HUES48 (cell line): ENCODE data around the gene TUB.

ENCODE experiments used
- H3K27ac ChIP-seq: one replicate; pipeline ENCODE4 v1.7.0; 2013; ENCODE audit warnings: low read depth, low read length, inconsistent platforms
- H3K27me3 ChIP-seq: 2 replicates; pipeline ENCODE4 v1.6.1; 2013; ENCODE audit warnings: mild to moderate bottlenecking, low read length; ENCODE audit not compliant: control insufficient read depth, insufficient read depth
- H3K36me3 ChIP-seq: 2 replicates; pipeline ENCODE4 v1.6.1; 2013; ENCODE audit warnings: low read length; ENCODE audit not compliant: control insufficient read depth, insufficient read depth
- H3K4me1 ChIP-seq: 2 replicates; pipeline ENCODE4 v1.6.1; 2013; ENCODE audit warnings: mild to moderate bottlenecking, low read length; ENCODE audit not compliant: control insufficient read depth, insufficient read depth
- H3K4me3 ChIP-seq: 2 replicates; pipeline ENCODE4 v1.5.1; 2013; ENCODE audit warnings: mild to moderate bottlenecking, low read depth, low read length
- H3K9ac ChIP-seq: 2 replicates; pipeline ENCODE4 v1.6.1; 2013; ENCODE audit warnings: mild to moderate bottlenecking, low read depth, low read length, moderate library complexity
- H3K9me3 ChIP-seq: 2 replicates; pipeline ENCODE4 v1.6.1; 2013; ENCODE audit warnings: low read length; ENCODE audit not compliant: control insufficient read depth, insufficient read depth

Gene TUB

DNA sequence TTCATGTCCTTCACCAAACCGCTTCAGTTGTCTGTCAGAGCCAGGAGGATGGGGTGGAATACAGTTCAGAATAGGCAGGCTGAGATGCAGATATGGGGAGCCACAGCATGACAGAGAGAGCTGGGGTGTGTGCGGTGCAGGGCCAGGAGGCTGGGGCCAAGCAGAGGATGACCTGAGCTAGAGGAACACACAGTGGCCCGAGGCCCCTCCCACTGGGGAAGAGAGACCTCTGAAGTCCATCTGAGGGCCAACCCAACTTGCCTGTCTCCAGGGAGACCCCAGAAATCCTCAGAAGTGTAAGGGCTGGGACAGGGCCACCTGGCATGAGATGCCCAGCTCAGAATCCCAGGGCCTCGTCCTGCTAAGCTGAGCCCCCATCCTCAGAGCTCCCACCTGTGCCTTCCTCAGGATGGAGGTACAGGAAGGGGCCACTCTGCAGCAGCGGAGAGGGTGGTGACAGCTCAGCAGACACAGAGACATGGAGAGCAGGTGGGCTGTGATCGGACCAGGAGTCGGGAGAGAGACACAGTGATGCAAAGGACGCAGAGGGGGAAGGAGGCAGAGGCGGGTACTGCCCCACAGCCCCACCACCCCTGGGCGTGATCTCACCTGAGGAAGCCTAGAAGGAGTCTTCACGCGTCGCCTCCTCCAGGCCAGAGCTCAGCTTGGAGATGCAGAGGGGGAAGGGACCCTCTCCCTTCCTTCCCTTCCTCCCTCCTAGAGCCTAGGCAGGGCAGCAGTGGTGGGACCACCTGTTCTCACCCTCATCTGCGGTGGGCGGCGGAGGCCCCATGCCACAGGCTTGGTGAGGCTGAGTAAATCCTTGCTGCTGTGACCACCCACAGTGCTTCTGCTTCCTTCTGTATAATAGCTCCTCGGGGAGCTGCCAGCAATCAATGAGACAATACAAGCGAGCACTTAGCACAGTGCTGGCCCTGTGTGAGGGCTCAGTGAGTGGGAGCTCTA, 9.1 kb upstream of the TUB start:
- H3K4me1 ChIP-seq: peaks cover 25% of the 10 kb centered on the region

DNA sequence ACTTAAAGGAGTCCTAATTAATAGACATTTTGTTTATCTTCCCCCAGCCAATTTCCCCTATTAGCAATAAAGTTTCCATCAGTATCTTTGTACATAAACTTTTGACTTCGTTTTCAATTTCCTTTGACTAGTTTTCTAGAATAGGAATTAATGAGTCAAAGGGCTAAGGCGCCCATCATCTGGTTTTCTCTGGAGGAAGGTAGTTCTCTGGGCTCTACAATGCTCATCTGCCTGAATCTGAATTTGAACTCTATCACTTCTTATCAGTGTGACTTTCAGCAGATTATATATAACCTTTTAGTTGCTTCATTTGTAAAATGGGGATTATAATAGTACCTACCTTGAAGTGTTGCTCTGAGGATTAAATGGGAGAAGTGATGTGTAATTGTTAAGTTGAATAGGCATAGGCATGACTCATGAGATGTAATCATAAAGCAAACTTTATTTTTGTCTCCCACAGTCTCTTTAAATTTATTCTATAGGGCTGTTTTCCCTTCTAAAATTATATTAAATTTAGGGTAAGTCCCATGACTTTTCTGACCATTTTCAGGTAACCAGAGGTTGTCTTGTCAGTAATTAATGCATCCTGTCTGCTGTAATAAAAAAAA, 5.8 kb upstream of the TUB start:
- H3K27me3 ChIP-seq: peaks cover 20% of the 10 kb centered on the region
- H3K9ac ChIP-seq: no peak overlapping the region
- H3K9me3 ChIP-seq: no peaks in the 10 kb centered on the region
- no peaks in the 10 kb centered on the region for H3K36me3 ChIP-seq
- no peak overlapping the region for H3K4me3 ChIP-seq
- no peak overlapping the region for H3K27ac ChIP-seq
- peaks cover 25% of the 10 kb centered on the region for H3K4me1 ChIP-seq

More for the DNA sequence above, 9.1 kb upstream of the TUB start:
- peaks cover 2% of the 10 kb centered on the region; the same call in 1 of the 2 replicates for H3K27me3 ChIP-seq
- no peak overlapping the region for H3K9ac ChIP-seq
- H3K9me3 ChIP-seq: no peaks in the 10 kb centered on the region
- no peak overlapping the region for H3K27ac ChIP-seq
- no peaks in the 10 kb centered on the region for H3K36me3 ChIP-seq
- H3K4me3 ChIP-seq: no peak overlapping the region

DNA sequence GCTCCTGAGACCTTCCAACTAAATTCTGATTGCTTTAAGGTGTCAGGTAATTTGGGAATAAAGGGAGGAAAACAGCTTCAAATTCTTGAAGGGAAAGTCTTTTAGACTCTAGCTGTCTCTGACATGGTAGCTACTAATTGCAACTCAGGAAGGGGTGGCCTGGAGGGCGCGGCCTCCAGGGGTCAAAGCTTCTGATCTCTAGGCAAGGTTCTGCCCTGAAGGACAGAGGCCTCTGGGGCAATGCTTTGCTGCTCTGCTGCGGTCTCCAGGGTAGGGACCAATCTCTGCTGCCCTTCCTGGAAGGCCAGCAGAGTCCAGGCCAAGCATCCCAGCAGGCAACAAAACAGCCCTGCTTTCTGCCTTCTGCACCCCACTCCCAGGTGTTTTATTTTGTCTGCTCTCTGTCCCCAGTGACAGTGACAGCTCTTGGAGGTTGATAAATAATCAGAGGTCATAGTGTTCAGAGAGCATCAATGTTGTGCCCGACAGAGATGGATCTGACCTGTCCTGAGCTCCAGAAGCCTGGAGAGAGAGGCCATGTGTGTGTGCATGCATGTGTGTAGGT, 1.8 kb upstream of the TUB start:
- Histone ChIP-seq H3K36me3 (no peaks in the 10 kb centered on the region), H3K4me1 (peaks cover 13% of the 10 kb centered on the region), H3K9ac (no peak overlapping the region), H3K4me3 (no peak overlapping the region), H3K9me3 (no peaks in the 10 kb centered on the region), H3K27me3 (peaks cover 35% of the 10 kb centered on the region), H3K27ac (no peak overlapping the region)

DNA sequence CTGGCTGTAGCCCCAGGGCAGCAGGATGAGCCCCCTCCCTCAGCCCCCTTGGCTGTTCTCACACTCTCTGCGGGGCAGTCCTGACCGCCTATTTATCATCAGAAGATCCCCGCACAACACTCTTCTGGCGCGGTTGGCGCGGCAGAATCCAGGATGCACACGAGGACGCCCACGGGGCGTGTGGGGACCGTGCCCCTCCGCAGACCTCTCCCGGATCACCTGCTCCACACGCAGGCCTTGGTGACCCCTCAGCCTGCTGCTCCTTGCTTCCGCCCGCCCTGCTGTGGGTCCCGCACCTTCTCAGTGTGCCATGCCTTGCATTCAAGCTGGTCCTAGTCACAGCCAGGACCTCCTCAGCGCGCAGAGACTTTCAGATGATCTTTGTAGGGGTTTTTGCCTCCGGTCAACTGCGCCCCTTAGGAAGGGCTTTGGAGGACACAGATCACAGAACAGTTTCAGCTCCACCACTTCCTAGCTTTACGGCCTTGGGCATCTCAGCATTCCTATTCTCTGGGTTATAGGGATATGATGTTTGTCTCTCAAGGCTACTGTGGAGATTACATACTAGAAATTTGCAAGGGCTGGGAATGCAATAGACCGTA, 841 bp upstream of the TUB start:
- Histone ChIP-seq H3K4me3 (peak overlapping the region; percentile 71), H3K4me1 (peaks cover 23% of the 10 kb centered on the region), H3K36me3 (no peaks in the 10 kb centered on the region), H3K27me3 (peaks cover 35% of the 10 kb centered on the region), H3K9ac (no peak overlapping the region), H3K9me3 (no peaks in the 10 kb centered on the region), H3K27ac (no peak overlapping the region)

DNA sequence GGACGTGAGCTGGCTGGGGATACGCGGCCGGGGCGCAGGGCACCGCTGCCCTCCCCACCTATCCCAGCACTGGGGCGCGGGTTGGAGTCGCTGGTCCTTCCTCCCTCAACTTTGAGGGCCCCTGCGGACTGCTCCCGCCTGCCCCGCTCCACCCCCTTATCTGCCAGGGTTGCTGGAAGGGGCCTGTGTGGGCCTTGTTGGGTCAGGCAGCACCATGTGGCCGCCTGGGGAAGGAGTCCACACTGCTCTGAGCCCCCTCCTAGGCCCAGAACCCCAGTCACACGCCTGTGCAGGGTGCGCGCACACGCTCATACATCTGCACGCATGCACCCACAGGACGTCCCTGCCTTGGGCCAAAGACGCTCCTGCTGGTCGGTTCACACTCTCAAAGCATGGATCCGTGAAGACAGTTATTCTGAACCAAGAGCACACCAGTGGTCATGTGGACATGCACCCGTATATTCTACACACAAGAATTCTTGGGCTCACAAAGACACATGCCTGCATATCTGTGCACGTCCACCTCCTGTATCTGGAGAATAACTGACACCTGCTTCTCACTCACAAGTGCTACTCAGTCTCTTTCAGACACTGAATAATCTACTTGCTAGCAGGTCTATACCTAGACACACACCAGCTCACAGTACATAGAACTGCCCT, 710 bp downstream of the TUB start:
- Histone ChIP-seq H3K4me1 (peaks cover 35% of the 10 kb centered on the region), H3K9me3 (no peaks in the 10 kb centered on the region), H3K27me3 (peaks cover 33% of the 10 kb centered on the region), H3K9ac (no peak overlapping the region), H3K4me3 (peak overlapping the region; percentile 71), H3K36me3 (no peaks in the 10 kb centered on the region), H3K27ac (no peak overlapping the region)

DNA sequence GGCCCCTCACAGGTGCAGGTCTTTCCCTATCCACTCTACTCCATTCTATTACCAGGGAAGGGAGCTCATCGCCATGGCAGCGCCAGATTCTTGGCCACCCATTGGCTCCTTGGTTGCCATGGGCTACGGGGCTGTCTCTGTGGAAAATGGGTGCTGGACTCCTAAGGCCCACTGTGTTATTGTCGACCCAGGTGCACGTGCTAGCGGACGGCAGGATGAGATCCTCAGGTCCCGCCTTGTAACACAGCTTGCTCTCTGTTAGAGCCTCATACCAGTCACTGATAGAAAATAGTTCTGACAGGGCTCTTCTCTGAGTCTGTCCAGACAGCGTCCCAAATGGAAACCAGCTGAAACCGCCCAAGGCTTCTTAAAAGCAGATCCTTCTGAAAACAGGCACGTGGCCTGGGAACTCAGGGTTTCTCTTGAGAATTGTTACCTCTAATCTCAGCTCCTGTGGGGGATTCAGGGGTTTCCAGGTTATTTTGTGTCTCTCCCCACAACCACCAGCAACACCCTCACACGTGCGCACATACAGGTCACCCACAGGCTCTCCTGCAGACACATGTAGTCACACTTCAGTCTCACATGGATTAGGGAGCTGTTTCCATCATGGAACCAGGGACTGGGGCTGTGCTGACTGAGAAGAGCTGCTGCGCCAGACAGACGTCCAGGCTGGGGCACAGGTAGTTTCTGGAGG, 1.5 kb downstream of the TUB start:
- Histone ChIP-seq H3K27ac (no peak overlapping the region), H3K4me1 (peaks cover 39% of the 10 kb centered on the region), H3K36me3 (no peaks in the 10 kb centered on the region), H3K4me3 (no peak overlapping the region), H3K9ac (no peak overlapping the region), H3K27me3 (peaks cover 33% of the 10 kb centered on the region), H3K9me3 (no peaks in the 10 kb centered on the region)

DNA sequence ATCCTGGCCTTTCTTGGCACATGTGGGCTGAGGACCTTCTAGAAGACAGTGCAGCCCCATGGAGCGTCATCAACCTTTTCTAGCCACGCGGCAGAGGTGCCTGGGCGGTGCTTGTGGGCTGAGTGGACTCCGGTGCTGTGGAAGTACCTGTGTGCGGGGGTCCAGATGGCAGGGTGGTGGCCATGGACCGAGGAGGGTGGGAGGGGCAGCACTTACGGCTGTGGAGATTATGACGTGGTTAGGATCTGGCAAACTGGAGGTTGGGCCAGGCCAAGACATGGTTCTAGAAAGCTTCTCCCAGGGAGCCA, 2.0 kb downstream of the TUB start:
- peaks cover 39% of the 10 kb centered on the region for H3K4me1 ChIP-seq
- H3K9me3 ChIP-seq: no peaks in the 10 kb centered on the region
- no peak overlapping the region for H3K27ac ChIP-seq
- no peak overlapping the region for H3K9ac ChIP-seq
- no peaks in the 10 kb centered on the region for H3K36me3 ChIP-seq
- no peak overlapping the region for H3K4me3 ChIP-seq
- peaks cover 33% of the 10 kb centered on the region for H3K27me3 ChIP-seq

DNA sequence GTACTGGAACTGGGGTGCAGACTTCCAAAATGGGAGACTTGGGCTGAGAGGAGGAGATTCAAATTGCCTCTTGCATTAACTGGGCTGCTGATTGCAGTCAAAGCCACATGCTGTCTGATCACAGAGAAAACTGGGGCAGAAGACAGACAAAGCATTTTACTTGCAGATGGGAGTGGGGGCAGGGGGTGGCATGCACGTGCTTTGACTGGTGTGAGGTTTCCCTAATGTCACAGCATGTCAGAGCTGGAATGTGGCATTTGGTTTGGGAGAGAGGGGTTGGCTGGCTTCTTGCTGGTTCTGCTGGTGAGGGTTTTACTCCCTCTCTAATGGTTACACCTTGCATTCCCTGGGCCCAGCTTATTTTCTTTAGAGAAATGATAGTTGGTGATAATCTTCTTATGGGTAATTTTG, 2.9 kb downstream of the TUB start:
- no peak overlapping the region for H3K4me3 ChIP-seq
- no peak overlapping the region for H3K27ac ChIP-seq
- H3K36me3 ChIP-seq: no peaks in the 10 kb centered on the region
- peaks cover 29% of the 10 kb centered on the region for H3K27me3 ChIP-seq
- H3K9ac ChIP-seq: no peak overlapping the region
- H3K9me3 ChIP-seq: no peaks in the 10 kb centered on the region
- peaks cover 39% of the 10 kb centered on the region for H3K4me1 ChIP-seq

DNA sequence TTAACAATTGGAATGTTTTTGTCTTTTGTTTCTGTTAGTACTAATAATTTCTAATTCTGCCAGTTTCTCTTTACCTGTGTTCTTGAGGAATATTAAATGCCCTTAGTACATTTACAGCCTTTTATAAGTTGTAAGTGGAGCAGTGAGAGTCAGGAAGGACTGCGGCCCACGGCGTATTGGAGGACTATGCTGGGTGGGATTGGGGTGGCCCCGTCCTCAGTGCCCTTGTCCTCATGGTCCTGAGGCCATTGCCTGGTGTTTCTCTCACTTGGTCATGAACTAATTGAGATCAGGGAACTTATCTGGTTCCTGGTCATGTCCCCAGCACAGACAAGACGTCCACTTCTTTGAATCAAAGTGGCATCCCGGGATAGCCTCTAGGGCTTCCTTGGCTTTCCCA, 3.3 kb downstream of the TUB start:
- no peaks in the 10 kb centered on the region for H3K9me3 ChIP-seq
- H3K9ac ChIP-seq: no peak overlapping the region
- peaks cover 39% of the 10 kb centered on the region for H3K4me1 ChIP-seq
- no peaks in the 10 kb centered on the region for H3K36me3 ChIP-seq
- H3K27ac ChIP-seq: no peak overlapping the region
- H3K4me3 ChIP-seq: no peak overlapping the region
- H3K27me3 ChIP-seq: peaks cover 24% of the 10 kb centered on the region

DNA sequence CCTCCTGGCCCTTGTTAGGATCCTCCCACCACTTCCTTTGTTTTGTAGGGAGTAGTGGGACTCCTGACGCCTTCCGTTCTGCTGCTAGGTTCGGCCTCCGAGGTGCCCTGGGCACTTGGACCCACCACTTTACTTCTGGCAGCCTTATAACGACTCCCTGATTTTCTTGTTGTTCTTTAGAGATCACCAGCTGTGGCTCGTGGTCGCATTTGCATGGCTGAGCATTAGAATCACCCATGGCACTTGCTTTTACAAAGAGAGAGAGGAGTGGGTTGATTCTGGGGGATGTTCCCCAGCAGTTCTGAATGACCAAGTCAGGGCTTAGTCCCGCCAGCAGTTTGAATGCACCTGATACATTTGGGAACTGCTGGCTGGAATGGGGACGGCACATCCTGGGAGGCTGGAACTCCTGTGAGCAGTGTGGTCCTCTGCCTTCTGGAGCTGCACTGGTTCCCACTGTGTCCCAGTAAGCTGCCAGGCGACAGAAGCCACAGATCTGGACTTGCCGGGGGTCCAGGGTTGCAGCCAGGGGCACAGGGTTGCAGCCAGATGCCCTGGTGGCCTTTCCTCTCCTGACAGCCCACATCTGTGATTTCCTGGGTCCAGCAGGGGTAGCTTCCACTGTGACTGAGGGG, 4.1 kb downstream of the TUB start:
- Histone ChIP-seq H3K4me3 (no peak overlapping the region), H3K4me1 (peaks cover 39% of the 10 kb centered on the region), H3K9ac (no peak overlapping the region), H3K27me3 (peaks cover 16% of the 10 kb centered on the region), H3K27ac (no peak overlapping the region), H3K9me3 (no peaks in the 10 kb centered on the region), H3K36me3 (no peaks in the 10 kb centered on the region)
